Measurements from ENCODE around the gene MGAT5. TPM values are rescaled to one million over a fixed set of nuclear protein-coding genes. Genes with fewer than 3 reads are reported as not detected.
A peak's percentile ranks its signal among the peaks of the same experiment; 100 is the strongest.

The MGAT5 gene
- total RNA-seq, 6 experiments from 2014 or later = 4.5 to 16.0 (median 10.0) TPM

DNA sequence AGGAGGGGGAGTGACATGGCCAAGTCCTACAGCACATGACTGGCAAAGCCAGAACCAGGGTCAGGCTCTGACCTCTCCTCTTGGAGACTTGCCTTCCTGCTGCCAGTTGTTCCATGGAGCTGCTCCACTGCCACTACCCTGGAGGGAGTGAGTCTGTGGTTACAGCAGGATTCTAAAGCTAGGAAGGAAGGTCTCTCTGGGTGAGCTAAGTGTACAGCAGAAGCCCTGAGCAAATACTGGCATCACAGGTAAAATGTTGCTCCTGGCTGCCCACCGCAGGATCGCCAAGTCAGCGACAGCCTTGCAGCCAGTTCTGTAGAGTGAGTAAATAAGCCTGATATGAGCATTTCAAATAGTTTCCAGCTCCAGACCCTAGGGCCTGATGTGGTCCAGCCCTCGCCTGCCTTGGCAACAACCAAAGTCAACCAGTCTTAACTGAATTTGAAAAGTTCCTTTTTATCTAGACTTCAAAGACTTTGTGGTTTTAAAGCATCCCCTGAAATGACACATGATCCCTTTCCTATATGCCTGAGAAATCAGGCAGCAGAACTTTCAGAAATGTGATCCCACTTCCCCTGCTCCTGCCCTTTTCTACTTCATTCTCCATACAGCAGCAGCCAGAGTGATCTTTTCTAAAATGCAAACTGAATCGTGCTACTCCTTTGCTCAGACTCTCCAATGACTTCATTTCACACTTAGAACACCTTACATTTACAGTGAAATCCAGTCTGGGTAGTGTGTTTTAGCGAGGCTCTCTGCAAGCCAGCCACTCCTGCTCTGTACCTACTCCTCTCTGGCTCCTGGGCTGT lies 114.3 kb downstream of the MGAT5 start:
- no peaks in the 10 kb centered on the region for H3K36me3 ChIP-seq
- DNase-seq = no peak

GRCh38 chr2:134369220-134369902 lies 115.5 kb downstream of the MGAT5 start:
- TF ChIP-seq, protein P1, sequence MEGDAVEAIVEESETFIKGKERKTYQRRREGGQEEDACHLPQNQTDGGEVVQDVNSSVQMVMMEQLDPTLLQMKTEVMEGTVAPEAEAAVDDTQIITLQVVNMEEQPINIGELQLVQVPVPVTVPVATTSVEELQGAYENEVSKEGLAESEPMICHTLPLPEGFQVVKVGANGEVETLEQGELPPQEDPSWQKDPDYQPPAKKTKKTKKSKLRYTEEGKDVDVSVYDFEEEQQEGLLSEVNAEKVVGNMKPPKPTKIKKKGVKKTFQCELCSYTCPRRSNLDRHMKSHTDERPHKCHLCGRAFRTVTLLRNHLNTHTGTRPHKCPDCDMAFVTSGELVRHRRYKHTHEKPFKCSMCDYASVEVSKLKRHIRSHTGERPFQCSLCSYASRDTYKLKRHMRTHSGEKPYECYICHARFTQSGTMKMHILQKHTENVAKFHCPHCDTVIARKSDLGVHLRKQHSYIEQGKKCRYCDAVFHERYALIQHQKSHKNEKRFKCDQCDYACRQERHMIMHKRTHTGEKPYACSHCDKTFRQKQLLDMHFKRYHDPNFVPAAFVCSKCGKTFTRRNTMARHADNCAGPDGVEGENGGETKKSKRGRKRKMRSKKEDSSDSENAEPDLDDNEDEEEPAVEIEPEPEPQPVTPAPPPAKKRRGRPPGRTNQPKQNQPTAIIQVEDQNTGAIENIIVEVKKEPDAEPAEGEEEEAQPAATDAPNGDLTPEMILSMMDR (IDR thresholded peaks at IDR 0.05) = no peak
- TF ChIP-seq POLR2A (IDR thresholded peaks at IDR 0.05) = no peak
- Histone ChIP-seq H3K9me3 (no peaks in the 10 kb centered on the region), H3K36me3 (no peaks in the 10 kb centered on the region), H3K27ac (no peak overlapping the region), H3K4me3 (no peak overlapping the region), H3K27me3 (no peaks in the 10 kb centered on the region), H3K4me1 (peaks cover 0 to 5% (median 0%) of the 10 kb centered on the region in 4 donors)
- ATAC-seq (no peak), DNase-seq (no peak)
- 100% methylated on average over 1 of the region's 1 CpG for WGBS (ENCODE audit: insufficient coverage, low coverage, low lambda C conversion rate, missing lambda C conversion rate)
- intact Hi-C loops (cut with DNase I) = no loop called here

More for the DNA sequence above, 114.3 kb downstream of the MGAT5 start:
- Histone ChIP-seq H3K9me3 (no peaks in the 10 kb centered on the region), H3K4me1 (peaks cover 0 to 5% (median 0%) of the 10 kb centered on the region in 4 donors), H3K27ac (no peak overlapping the region), H3K4me3 (no peak overlapping the region), H3K27me3 (no peaks in the 10 kb centered on the region)
- intact Hi-C loops (cut with DNase I) = no loop called here
- 84% methylated on average over 4 of the region's 6 CpGs for WGBS (ENCODE audit: insufficient coverage, low coverage, low lambda C conversion rate, missing lambda C conversion rate)
- peak in 2 of 4 donors; percentile 13 to 22 for ATAC-seq
- no peak for TF ChIP-seq POLR2A (IDR thresholded peaks at IDR 0.05)
- TF ChIP-seq, protein P1 (IDR thresholded peaks at IDR 0.05) = no peak

DNA sequence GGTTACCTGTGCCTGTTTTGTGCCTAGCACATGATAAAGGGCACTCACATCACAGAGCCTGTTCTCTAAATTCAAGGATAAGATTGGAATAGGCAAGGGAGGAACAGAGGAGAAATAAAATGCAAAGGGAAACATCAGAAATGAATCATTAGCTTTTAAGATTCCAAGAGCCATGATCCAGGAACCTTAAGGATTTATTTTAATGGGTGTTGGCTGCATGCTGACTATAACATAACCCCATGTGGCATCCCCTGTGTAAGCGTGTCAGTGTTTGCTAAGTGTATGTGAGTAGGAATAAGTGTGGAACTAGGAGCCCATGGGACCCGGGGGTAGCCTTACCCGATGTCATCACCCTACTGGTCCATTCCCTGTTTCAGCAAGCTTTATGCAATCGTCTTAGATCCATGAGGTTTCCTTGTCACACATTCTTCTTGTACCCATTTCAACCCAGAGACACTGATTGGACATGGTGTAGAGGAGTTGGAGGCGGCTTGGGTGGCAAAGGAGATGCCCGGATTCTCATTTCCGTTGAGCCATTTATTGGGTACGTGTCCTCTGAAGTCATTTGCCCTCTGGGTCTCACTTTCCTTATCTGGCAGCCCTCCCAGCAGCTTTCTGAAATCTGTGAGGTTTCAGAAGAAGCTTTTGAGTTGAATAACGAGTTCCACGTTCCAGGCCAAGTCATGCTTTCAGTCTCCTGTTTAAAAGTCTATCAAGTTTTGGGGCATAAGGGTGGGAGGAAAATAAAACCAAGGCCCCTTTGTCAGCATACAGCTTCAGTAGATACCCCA lies 117.0 kb downstream of the MGAT5 start:
- Histone ChIP-seq H3K9me3 (no peaks in the 10 kb centered on the region), H3K27me3 (no peaks in the 10 kb centered on the region), H3K4me1 (peaks cover 0 to 5% (median 0%) of the 10 kb centered on the region in 4 donors), H3K36me3 (no peaks in the 10 kb centered on the region), H3K4me3 (no peak overlapping the region), H3K27ac (no peak overlapping the region)
- intact Hi-C loops (cut with DNase I) = no loop called here
- no peak for DNase-seq
- no peak for ATAC-seq
- TF ChIP-seq, protein P1 (IDR thresholded peaks at IDR 0.05) = no peak
- no peak for TF ChIP-seq POLR2A (IDR thresholded peaks at IDR 0.05)
- 90% methylated on average over 7 of the region's 10 CpGs for WGBS (ENCODE audit: insufficient coverage, low coverage, low lambda C conversion rate, missing lambda C conversion rate)

- Histone ChIP-seq H3K27me3 (no peaks in the 10 kb centered on the region), H3K4me1 (peaks cover 0 to 11% (median 0%) of the 10 kb centered on the region in 4 donors), H3K36me3 (no peaks in the 10 kb centered on the region), H3K27ac (no peak overlapping the region), H3K4me3 (no peak overlapping the region), H3K9me3 (no peaks in the 10 kb centered on the region)
- ATAC-seq (no peak), DNase-seq (no peak)
- intact Hi-C loops (cut with DNase I) = no loop called here
- TF ChIP-seq, protein P1 (IDR thresholded peaks at IDR 0.05) = no peak
- TF ChIP-seq POLR2A (IDR thresholded peaks at IDR 0.05) = no peak
- 90% methylated on average over 5 of the region's 5 CpGs for WGBS (ENCODE audit: insufficient coverage, low coverage, low lambda C conversion rate, missing lambda C conversion rate)
These were observed 118.3 kb downstream of the MGAT5 start for GRCh38 chr2:134372141-134372540.
